ENCODE results near the gene LSMEM2. TPM values are rescaled to one million over a fixed set of nuclear protein-coding genes. Genes with fewer than 3 reads are reported as not detected.

Gene LSMEM2
- total RNA-seq, 1 donor from 2014 or later: not detected

GRCh38 chr3:50322386-50323091, 43.7 kb downstream of the LSMEM2 start, which contains the start of gene HYAL2:
Gene HYAL2, minus strand, starts transcription at chr3:50322745. Its CDS starts 2,256 bp downstream, at chr3:50320489.
- Mint-ChIP-seq H3K9me3 (ENCODE audit: low read depth) (no peaks in the 10 kb centered on the region), H3K27me3 (ENCODE audit: low read depth) (no peaks in the 10 kb centered on the region), H3K27ac (ENCODE audit: unreplicated experiment) (peak within 1 kb of the TSS; percentile 96), H3K4me3 (ENCODE audit: unreplicated experiment) (peak within 1 kb of the TSS; percentile 80), H3K4me1 (ENCODE audit: low read depth) (peaks cover 48% of the 10 kb centered on the region), H3K36me3 (ENCODE audit: low read depth) (peaks cover 3% of the 10 kb centered on the region)
- DNase-seq (ENCODE audit: low spot score): peak; percentile 89
- no peak for TF ChIP-seq CTCF (IDR thresholded peaks at IDR 0.05)

DNA sequence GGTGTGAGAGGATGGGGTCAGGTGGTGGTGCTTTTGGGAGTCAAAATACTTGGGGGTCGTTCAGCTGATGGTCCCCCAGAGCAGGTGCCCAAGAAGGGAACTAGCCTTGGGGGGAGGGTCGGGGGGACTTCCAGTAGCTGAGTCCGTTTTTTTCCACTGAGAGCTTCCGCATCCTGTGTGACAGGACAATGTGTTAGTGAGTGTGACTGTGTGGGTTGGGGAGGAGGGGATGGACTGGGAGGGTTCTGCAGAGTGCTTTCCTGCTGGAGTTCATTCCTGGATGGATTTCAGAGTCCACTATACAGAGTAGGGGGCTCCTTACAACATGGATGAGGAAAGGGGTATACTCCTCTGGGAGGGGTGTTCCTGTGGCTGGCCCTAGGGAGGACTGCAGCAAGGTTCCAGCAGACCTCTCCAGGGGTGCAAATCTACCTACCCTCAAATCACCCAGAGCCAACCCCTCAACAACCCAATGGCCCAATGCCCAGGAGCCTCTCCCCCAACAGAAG, 44.3 kb downstream of the LSMEM2 start:
- no peak for TF ChIP-seq CTCF (IDR thresholded peaks at IDR 0.05)
- H3K4me1 Mint-ChIP-seq (ENCODE audit: low read depth): peaks cover 48% of the 10 kb centered on the region
- H3K27me3 Mint-ChIP-seq (ENCODE audit: low read depth): no peaks in the 10 kb centered on the region
- H3K9me3 Mint-ChIP-seq (ENCODE audit: low read depth): no peaks in the 10 kb centered on the region
- no peak overlapping the region for H3K27ac Mint-ChIP-seq (ENCODE audit: unreplicated experiment)
- no peak overlapping the region for H3K4me3 Mint-ChIP-seq (ENCODE audit: unreplicated experiment)
- H3K36me3 Mint-ChIP-seq (ENCODE audit: low read depth): peaks cover 2% of the 10 kb centered on the region
- DNase-seq (ENCODE audit: low spot score): no peak

DNA sequence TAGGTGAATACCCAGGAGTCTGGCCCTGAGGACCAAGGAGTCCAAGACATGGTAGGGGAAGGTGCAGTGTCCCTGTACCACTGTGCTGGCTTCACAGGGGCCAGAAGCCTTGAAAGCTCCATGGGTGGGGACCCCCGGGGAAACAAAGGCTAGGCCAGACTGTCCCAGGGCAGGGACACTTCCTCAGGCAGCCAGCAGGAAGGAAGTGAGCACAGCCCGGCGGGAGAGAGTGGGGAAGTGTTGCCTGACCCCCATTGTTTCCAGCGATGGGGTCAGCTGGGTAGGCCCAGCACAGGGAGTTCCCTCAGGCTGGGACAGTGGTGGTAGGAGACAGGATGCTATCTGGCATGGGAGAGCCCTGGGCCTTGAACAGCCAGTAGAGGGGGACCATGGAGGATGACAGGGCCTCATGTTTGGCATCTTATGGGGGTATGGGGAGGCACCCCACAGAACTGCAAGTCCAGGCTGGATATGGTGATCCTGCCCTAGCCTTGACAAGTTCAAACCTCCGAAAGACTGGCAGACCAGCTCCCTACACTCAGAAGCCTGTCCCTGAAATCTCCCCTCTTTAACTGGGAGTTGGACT, 44.8 kb downstream of the LSMEM2 start:
- H3K4me3 Mint-ChIP-seq (ENCODE audit: unreplicated experiment): no peak overlapping the region
- no peak for TF ChIP-seq CTCF (IDR thresholded peaks at IDR 0.05)
- H3K4me1 Mint-ChIP-seq (ENCODE audit: low read depth): peaks cover 48% of the 10 kb centered on the region
- H3K9me3 Mint-ChIP-seq (ENCODE audit: low read depth): no peaks in the 10 kb centered on the region
- no peaks in the 10 kb centered on the region for H3K36me3 Mint-ChIP-seq (ENCODE audit: low read depth)
- H3K27me3 Mint-ChIP-seq (ENCODE audit: low read depth): no peaks in the 10 kb centered on the region
- H3K27ac Mint-ChIP-seq (ENCODE audit: unreplicated experiment): no peak overlapping the region
- no peak for DNase-seq (ENCODE audit: low spot score)

GRCh38 chr3:50324351-50325112, 45.6 kb downstream of the LSMEM2 start:
- no peak overlapping the region for H3K27ac Mint-ChIP-seq (ENCODE audit: unreplicated experiment)
- no peak overlapping the region for H3K4me3 Mint-ChIP-seq (ENCODE audit: unreplicated experiment)
- H3K9me3 Mint-ChIP-seq (ENCODE audit: low read depth): no peaks in the 10 kb centered on the region
- H3K36me3 Mint-ChIP-seq (ENCODE audit: low read depth): no peaks in the 10 kb centered on the region
- peak; percentile 86 for TF ChIP-seq CTCF (IDR thresholded peaks at IDR 0.05)
- H3K27me3 Mint-ChIP-seq (ENCODE audit: low read depth): no peaks in the 10 kb centered on the region
- DNase-seq (ENCODE audit: low spot score): no peak
- H3K4me1 Mint-ChIP-seq (ENCODE audit: low read depth): peaks cover 42% of the 10 kb centered on the region

DNA sequence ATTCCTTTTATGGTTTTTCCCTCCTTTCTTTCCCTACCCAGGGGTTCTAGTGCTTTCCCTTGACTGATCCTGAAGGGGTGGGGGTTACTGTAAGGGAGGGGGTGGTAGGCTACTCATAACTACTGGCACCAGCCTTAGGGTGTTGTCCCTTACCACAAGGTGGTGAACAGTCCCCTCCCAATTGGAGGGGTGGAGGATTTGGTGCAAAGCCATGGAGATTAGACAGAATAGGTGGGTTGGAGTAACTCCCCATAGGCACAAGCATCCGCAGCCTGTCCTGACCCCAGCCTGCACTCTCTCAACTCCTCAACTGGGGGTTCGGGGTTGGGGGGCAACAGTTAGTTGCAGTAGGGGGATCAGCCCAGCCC, 46.2 kb downstream of the LSMEM2 start:
- no peak overlapping the region for H3K27ac Mint-ChIP-seq (ENCODE audit: unreplicated experiment)
- peaks cover 37% of the 10 kb centered on the region for H3K4me1 Mint-ChIP-seq (ENCODE audit: low read depth)
- no peaks in the 10 kb centered on the region for H3K36me3 Mint-ChIP-seq (ENCODE audit: low read depth)
- TF ChIP-seq CTCF (IDR thresholded peaks at IDR 0.05): no peak
- DNase-seq (ENCODE audit: low spot score): no peak
- H3K27me3 Mint-ChIP-seq (ENCODE audit: low read depth): no peaks in the 10 kb centered on the region
- H3K9me3 Mint-ChIP-seq (ENCODE audit: low read depth): no peaks in the 10 kb centered on the region
- no peak overlapping the region for H3K4me3 Mint-ChIP-seq (ENCODE audit: unreplicated experiment)
